ENCODE results near the gene SERPINB11.
"Not testable (repeated sequence)": the region's sequence is repeated elsewhere in the genome, so short reads cannot be mapped to it uniquely, and the experiment has no call there.

SERPINB11 gene, protein sequence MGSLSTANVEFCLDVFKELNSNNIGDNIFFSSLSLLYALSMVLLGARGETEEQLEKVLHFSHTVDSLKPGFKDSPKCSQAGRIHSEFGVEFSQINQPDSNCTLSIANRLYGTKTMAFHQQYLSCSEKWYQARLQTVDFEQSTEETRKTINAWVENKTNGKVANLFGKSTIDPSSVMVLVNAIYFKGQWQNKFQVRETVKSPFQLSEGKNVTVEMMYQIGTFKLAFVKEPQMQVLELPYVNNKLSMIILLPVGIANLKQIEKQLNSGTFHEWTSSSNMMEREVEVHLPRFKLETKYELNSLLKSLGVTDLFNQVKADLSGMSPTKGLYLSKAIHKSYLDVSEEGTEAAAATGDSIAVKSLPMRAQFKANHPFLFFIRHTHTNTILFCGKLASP

DNA sequence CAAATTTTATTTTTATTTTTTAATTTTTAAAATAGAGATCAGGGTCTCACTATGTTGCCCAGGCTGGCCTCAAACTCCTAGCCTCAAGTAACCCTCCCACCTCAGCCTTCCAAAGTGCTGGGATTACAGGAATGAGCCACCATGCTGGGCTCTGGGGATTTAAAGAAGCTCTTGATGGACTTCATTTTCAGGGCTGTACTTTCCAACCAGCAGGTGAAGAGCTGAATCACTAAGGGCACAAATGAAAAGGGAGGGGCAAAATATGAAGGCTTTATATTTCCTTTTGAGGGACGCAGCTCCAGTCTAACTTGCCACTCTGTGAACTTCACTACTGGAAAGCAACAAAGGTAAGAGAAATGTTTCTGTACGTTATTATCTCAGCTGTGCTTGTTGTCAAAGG lies at the start of gene SERPINB11:
Gene SERPINB11, plus strand, starts transcription at position 301 of the 400 bp plus-strand sequence. CDS start 7,234 bp downstream, outside the sequence.
- no peaks in the 10 kb centered on the region for H3K4me1 ChIP-seq (ENCODE audit: insufficient read depth, poor library complexity, severe bottlenecking)
- H3K27me3 ChIP-seq (ENCODE audit: insufficient read depth, poor library complexity, severe bottlenecking), result no peaks in the 10 kb centered on the region
- TF ChIP-seq, protein P1, sequence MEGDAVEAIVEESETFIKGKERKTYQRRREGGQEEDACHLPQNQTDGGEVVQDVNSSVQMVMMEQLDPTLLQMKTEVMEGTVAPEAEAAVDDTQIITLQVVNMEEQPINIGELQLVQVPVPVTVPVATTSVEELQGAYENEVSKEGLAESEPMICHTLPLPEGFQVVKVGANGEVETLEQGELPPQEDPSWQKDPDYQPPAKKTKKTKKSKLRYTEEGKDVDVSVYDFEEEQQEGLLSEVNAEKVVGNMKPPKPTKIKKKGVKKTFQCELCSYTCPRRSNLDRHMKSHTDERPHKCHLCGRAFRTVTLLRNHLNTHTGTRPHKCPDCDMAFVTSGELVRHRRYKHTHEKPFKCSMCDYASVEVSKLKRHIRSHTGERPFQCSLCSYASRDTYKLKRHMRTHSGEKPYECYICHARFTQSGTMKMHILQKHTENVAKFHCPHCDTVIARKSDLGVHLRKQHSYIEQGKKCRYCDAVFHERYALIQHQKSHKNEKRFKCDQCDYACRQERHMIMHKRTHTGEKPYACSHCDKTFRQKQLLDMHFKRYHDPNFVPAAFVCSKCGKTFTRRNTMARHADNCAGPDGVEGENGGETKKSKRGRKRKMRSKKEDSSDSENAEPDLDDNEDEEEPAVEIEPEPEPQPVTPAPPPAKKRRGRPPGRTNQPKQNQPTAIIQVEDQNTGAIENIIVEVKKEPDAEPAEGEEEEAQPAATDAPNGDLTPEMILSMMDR (IDR thresholded peaks at IDR 0.05; ENCODE audit: poor library complexity, severe bottlenecking), result no peak
- no peak within 1 kb of the TSS for H3K4me3 ChIP-seq (ENCODE audit: severe bottlenecking)
- no peak for ATAC-seq (ENCODE audit: low read depth)
- no peak for DNase-seq (ENCODE audit: low spot score)
- H3K9me3 ChIP-seq (ENCODE audit: severe bottlenecking), result no peaks in the 10 kb centered on the region
- no peaks in the 10 kb centered on the region for H3K36me3 ChIP-seq (ENCODE audit: low read depth)
- no peak within 1 kb of the TSS for H3K27ac ChIP-seq (ENCODE audit: poor library complexity, severe bottlenecking)

DNA sequence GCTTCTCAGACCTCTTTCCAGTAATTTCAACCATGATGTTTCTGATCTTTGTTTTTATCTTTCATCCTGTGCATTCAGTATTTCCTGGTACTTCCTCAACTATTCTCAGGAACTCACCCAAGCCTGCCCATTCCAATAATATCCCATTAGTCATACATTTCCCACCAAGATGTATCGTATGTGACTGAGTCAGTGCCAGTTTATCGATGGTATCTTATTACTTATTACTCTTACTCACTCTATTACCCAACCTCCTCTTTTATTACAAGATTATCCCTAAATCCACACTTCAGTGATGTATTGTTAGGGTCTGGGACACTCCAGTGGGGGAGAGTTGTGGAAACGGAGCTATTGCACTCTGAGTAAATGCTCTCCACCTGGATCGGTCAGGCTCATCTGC lies 43.8 kb upstream of the SERPINB11 start:
- peaks cover 13% of the 10 kb centered on the region for H3K4me1 ChIP-seq (ENCODE audit: insufficient read depth, poor library complexity, severe bottlenecking)
- H3K27me3 ChIP-seq (ENCODE audit: insufficient read depth, poor library complexity, severe bottlenecking); H3K9me3 ChIP-seq (ENCODE audit: severe bottlenecking); H3K4me3 ChIP-seq (ENCODE audit: severe bottlenecking); H3K36me3 ChIP-seq (ENCODE audit: low read depth); DNase-seq (ENCODE audit: low spot score): not testable (repeated sequence)
- peak; percentile 86 for ATAC-seq (ENCODE audit: low read depth)
- peak overlapping the region; percentile 22 for H3K27ac ChIP-seq (ENCODE audit: poor library complexity, severe bottlenecking)

DNA sequence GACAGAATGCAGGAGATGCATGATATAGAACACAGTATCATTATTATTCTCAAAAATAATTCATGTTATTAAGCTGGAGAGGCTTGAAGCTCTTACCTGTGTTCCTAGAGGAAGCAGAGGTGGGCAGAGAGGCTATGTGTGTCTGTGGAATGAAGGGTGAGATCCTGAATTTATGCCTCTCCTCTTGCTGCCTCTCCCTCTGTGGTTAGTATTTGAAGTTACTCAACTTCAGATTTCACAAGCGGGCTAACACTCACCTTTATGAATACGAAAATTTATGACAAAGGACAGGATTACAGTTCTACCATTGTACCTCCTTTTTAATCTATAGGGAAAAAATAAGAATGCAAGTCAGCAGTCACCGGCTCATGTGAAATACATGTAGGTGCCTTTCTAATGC lies 41.0 kb upstream of the SERPINB11 start, which contains the start of gene SERPINB3:
Gene SERPINB3, minus strand, starts transcription at position 144 of the 400 bp plus-strand sequence. CDS start 677 bp downstream, outside the sequence.
- DNase-seq (ENCODE audit: low spot score); H3K4me3 ChIP-seq (ENCODE audit: severe bottlenecking); H3K36me3 ChIP-seq (ENCODE audit: low read depth); H3K9me3 ChIP-seq (ENCODE audit: severe bottlenecking); H3K27me3 ChIP-seq (ENCODE audit: insufficient read depth, poor library complexity, severe bottlenecking): not testable (repeated sequence)
- ATAC-seq (ENCODE audit: low read depth), result peak; percentile 79
- peaks cover 24% of the 10 kb centered on the region for H3K4me1 ChIP-seq (ENCODE audit: insufficient read depth, poor library complexity, severe bottlenecking)
- H3K27ac ChIP-seq (ENCODE audit: poor library complexity, severe bottlenecking), result peak within 1 kb of the TSS; percentile 52

DNA sequence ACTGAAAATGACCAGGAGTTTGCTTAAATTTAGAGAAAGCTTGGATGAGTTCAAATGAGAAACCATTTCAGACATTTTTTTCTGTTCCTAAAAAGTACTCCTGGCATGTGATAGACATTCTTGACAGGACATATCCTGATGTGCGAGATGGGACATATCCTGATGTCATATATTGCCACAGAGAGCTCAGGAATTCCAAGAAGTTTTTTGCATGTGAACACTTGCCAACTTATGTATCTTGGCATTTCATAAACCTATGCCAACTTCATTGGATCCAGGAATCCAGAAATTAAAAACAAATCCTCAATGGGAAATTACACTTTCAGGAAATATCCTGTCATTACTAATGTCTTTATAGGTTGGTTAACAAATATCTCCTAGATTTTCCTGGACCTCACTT lies 38.2 kb upstream of the SERPINB11 start:
- ATAC-seq (ENCODE audit: low read depth) (peak; percentile 49), DNase-seq (ENCODE audit: low spot score) (no peak)
- H3K36me3 ChIP-seq (ENCODE audit: low read depth), result no peaks in the 10 kb centered on the region
- H3K4me1 ChIP-seq (ENCODE audit: insufficient read depth, poor library complexity, severe bottlenecking), result peaks cover 18% of the 10 kb centered on the region
- no peak overlapping the region for H3K4me3 ChIP-seq (ENCODE audit: severe bottlenecking)
- TF ChIP-seq, protein P1 (IDR thresholded peaks at IDR 0.05; ENCODE audit: poor library complexity, severe bottlenecking), result no peak
- H3K27ac ChIP-seq (ENCODE audit: poor library complexity, severe bottlenecking), result peak overlapping the region; percentile 77
- no peaks in the 10 kb centered on the region for H3K27me3 ChIP-seq (ENCODE audit: insufficient read depth, poor library complexity, severe bottlenecking)
- no peaks in the 10 kb centered on the region for H3K9me3 ChIP-seq (ENCODE audit: severe bottlenecking)

DNA sequence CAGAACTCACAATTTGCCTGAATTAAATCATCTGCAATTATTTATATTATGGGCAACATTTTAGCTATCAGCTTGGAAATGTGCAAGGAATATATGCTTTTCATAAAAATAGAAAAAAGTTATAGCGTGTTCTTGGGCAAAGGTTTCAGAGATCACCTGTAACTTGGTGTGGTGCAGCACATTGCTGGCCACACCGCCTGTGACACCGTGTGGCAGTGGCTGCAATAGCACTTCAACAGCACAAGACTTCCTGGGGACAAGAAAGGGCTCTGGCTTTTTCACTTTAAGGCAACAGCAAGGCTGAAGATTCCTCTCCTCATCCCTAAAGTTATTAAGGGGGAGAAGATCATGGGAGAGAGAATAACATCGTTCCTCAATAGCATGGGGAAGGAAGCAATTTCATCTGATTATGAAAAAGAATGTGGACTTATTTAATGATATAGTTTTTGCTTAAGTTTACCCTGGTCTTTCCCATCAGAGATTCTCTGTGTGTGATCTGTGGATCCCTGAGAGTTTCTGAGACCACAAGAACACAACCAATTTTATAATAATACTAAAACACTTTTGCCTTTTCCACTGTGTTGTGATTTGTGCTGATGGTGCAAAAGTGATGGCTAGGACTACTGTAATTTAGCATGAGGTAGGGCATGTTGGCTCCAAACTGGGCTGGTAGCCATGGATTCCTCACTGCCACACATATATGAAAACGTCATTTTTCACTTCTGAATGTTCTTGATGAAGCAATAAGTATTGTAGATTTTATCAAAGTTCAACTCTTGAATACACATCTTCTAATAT lies 26.0 kb upstream of the SERPINB11 start:
- Histone ChIP-seq H3K4me3 (ENCODE audit: severe bottlenecking) (no peak overlapping the region), H3K4me1 (ENCODE audit: insufficient read depth, poor library complexity, severe bottlenecking) (peaks cover 8% of the 10 kb centered on the region), H3K9me3 (ENCODE audit: severe bottlenecking) (no peaks in the 10 kb centered on the region), H3K27me3 (ENCODE audit: insufficient read depth, poor library complexity, severe bottlenecking) (no peaks in the 10 kb centered on the region), H3K27ac (ENCODE audit: poor library complexity, severe bottlenecking) (no peak overlapping the region), H3K36me3 (ENCODE audit: low read depth) (no peaks in the 10 kb centered on the region)
- DNase-seq (ENCODE audit: low spot score) (no peak), ATAC-seq (ENCODE audit: low read depth) (peak; percentile 68)
- TF ChIP-seq, protein P1 (IDR thresholded peaks at IDR 0.05; ENCODE audit: poor library complexity, severe bottlenecking), result peak; percentile 80

Data from RWPE2 (cell line).